Mucosa of gallbladder (tissue), 1 donor: ENCODE results near the gene ZFYVE27. TPM values are rescaled to one million over a fixed set of nuclear protein-coding genes. Genes with fewer than 3 reads are reported as not detected.

Experiments used
- DNase-seq: peaks from one replicate; pipeline ENCODE4 v3.0.0-alpha.2; 2020; ENCODE audit warnings: low spot score
- total RNA-seq: library from RNA; stranded (reverse); gene quantifications from one replicate; pipeline ENCODE4 v1.2.1, GENCODE V29; 2021
- donor health status: DM: no; HTN: no; CAD: no.

The ZFYVE27 gene
- total RNA-seq, 1 donor from 2014 or later = 49.8 TPM

DNA sequence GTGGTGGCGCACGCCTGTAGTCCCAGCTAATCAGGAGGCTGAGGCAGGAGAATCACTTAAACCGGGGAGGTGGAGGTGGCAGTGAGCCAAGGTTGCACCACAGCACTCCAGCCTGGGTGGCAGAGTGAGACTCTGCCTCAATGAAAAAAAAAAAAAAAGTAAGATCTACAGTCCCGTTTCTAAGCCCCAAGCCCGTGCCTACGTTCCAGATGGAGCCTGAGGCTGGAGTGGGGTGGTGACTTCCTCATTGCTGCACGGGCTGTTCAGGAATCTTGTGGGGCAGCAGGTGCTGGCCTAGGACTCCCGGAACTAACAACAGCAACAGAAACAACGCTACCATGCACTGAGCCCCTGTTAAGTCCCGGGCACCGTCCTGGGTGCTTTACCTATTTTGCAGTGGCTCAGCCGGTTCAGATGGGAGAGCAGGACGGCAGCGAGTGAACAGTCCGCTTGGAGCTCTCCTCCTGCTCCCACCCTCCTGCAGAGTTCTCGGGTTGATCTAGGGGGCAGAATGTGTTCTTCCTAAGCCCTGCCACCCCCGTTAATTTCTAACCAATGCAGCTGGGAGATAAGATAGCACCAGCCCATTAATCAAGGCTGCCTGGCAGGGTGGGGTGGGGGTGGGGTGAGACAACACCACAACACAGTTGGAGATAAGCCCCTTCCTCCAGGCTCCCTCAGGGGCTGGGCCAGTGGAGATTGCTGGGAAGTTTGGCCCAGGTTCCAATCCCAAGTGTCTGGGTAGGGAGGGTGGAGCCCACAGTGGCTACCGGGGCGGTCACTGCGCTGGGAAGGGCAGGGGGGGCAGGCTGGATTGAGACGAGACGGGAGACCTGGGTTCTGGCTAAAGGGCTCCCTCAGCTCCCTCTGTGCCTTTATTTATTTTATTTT lies 51.9 kb downstream of the ZFYVE27 start:
- peak; percentile 89 for DNase-seq

- DNase-seq = no peak
These were observed 53.0 kb downstream of the ZFYVE27 start for GRCh38 chr10:97789770-97790397.

GRCh38 chr10:97791824-97792721 lies 55.1 kb downstream of the ZFYVE27 start:
- peak; percentile 63 for DNase-seq

GRCh38 chr10:97795886-97796285 lies 59.0 kb downstream of the ZFYVE27 start:
- no peak for DNase-seq

DNA sequence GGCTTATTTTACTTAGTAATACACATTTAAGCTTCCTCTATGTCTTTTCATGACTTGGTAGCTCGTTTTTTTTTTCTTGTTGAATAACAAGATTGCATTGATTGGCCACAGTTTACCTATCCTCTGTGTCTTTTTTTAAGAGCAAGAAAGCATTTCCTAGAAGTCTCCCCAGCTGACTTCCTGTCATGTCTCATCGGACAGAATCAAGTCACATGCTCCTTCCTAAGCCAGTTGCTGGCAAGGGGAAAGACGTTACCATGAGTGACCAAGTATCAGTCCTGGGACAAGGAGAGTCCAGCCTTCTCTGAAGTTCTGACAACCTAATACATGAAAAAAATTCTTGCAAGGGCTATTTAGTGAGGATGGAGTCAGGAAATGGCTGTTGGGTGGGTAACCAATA lies 59.7 kb downstream of the ZFYVE27 start:
- DNase-seq = no peak

DNA sequence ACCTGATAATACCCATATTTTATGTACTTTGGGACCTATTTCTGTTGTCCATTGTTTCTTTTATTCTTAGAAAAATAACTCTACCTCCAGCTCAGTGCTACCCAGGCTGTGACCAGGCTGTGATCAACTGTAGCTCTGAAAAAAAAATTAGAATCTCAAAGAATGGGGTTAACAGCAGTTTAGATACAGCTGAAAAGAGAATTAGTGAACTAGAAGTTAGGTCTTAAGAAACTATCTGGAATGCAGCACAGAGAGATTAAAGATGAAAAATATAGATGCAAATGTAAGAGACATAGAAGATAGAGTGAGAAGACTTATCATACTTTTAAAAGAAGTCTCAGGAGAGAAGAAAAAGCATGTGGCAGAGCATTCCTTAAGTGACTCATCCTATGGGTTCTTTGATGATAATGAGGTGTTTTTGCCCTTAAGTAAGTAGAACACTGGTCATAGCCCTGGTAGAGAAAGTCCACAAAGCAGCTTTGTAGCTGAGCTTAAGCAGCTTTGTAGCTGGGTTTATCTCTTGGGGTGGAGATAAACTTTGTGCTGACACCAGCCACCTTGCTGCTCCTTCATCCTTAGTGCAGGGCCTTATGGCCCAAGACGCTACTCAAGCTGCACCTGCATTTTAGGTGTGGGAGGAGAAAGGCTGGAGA lies 62.2 kb downstream of the ZFYVE27 start:
- DNase-seq = no peak

DNA sequence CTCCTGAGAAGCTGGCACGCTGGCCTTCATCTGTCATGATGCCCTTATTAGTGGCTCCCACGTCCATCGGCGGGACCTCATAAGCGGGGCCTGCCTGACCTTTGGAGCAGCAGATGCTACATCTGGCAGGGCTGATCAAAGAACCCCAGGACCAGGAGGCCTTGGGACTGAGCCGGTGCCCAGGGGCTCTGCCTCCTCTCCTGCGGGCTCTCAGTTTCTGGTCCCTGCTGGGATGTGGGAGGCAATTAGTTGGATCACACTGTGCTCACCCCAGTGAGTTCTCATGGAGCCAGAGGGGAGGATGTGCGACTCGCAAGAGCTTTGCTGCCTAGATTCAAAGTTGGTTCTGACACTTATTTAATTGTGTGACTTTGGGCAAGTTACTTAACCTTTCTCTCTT lies 63.5 kb downstream of the ZFYVE27 start:
- DNase-seq = no peak

- peak; percentile 49 for DNase-seq
These were observed 64.5 kb downstream of the ZFYVE27 start for GRCh38 chr10:97801422-97801821.

- DNase-seq = no peak
These were observed 68.4 kb downstream of the ZFYVE27 start for GRCh38 chr10:97805096-97805884.

DNA sequence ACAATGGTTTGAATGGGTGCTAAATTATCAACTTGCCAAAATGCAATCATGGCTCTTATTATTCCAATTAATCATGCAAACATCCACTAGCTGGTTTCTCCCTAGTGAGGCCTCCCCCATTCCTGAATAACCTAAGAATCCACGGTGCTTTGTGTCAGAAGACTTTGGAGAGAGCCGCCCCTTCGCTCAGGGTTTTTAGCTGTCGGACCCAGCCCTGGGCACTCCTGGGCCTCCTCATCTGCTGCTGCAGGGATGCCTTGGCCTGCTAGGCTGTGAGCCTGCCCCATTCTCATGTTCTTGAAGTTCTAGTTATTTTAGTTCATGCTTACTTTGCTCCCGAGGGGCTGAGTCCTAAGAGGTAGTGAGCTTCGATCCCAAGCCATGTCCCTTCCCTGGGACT lies 69.0 kb downstream of the ZFYVE27 start:
- DNase-seq = no peak

- DNase-seq = no peak
These were observed 73.5 kb downstream of the ZFYVE27 start for GRCh38 chr10:97810446-97810845.

Other genes with a start within 250 kb of the ZFYVE27 start
- 48.1 TPM for gene MMS19, start 238.7 kb upstream of the ZFYVE27 start, total RNA-seq
- 13.8 TPM for gene UBTD1, start 238.2 kb upstream of the ZFYVE27 start, total RNA-seq
- 2.3 TPM for gene ANKRD2, start 164.3 kb upstream of the ZFYVE27 start, total RNA-seq
- gene HOGA1, start 152.7 kb upstream of the ZFYVE27 start, total RNA-seq = 13.3 TPM
- 1.0 TPM for gene C10orf62, start 147.4 kb upstream of the ZFYVE27 start, total RNA-seq
- gene MORN4, start 103.6 kb upstream of the ZFYVE27 start, total RNA-seq = 6.9 TPM
- gene PI4K2A, start 96.5 kb upstream of the ZFYVE27 start, total RNA-seq = 22.3 TPM
- gene AVPI1, start 49.9 kb upstream of the ZFYVE27 start, total RNA-seq = 20.1 TPM
- gene MARVELD1, start 23.4 kb upstream of the ZFYVE27 start, total RNA-seq = 37.8 TPM
- gene SFRP5, start 34.9 kb downstream of the ZFYVE27 start, total RNA-seq = 584 TPM
- gene GOLGA7B, start 112.7 kb downstream of the ZFYVE27 start, total RNA-seq = 3.3 TPM